ENCODE measurements around the gene CACNA1E. TPM values are rescaled to one million over a fixed set of nuclear protein-coding genes. Genes with fewer than 3 reads are reported as not detected.
A peak's percentile ranks its signal among the peaks of the same experiment; 100 is the strongest.

The CACNA1E gene
- total RNA-seq = 0.06 TPM
- long read RNA-seq = 0 reads

DNA sequence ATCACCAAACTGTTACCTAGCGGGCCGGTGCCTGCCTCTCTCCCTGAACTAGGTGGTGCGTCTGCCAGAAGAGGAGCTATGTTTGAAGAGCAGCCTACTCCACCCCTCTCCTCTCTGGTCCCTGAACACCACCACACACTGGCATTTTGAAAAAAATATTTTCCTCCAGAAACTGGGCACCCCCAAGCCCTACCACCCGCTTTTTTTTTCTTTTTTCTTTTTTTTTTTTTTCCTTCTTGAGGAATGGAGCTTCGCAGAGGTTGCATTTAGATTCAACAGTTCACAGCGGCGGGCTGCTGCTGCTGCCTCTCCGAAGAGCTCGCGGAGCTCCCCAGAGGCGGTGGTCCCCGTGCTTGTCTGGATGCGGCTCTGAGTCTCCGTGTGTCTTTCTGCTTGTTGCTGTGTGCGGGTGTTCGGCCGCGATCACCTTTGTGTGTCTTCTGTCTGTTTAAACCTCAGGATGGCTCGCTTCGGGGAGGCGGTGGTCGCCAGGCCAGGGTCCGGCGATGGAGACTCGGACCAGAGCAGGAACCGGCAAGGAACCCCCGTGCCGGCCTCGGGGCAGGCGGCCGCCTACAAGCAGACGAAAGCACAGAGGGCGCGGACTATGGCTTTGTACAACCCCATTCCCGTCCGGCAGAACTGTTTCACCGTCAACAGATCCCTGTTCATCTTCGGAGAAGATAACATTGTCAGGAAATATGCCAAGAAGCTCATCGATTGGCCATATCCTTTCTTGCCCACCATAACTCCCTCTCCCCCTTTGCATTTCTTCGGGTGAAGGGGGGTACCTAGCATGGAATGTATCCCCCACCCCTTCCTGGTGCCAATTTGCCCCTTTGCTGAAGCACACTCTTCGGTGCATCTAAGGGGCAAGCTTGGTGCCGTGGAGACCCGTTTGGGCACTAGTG lies at the start of gene CACNA1E:
Gene CACNA1E, plus strand, starts transcription at position 233 of the 911 bp plus-strand sequence. Its CDS starts 228 bp downstream, at position 461.
- no peak within 1 kb of the TSS for H3K27ac ChIP-seq
- H3K4me1 ChIP-seq = peaks cover 12% of the 10 kb centered on the region
- no peaks in the 10 kb centered on the region for H3K9me3 ChIP-seq
- ATAC-seq = no peak
- intact Hi-C loops (cut with DNase I) = no loop called here
- H3K36me3 ChIP-seq = no peaks in the 10 kb centered on the region
- TF ChIP-seq, protein P1, sequence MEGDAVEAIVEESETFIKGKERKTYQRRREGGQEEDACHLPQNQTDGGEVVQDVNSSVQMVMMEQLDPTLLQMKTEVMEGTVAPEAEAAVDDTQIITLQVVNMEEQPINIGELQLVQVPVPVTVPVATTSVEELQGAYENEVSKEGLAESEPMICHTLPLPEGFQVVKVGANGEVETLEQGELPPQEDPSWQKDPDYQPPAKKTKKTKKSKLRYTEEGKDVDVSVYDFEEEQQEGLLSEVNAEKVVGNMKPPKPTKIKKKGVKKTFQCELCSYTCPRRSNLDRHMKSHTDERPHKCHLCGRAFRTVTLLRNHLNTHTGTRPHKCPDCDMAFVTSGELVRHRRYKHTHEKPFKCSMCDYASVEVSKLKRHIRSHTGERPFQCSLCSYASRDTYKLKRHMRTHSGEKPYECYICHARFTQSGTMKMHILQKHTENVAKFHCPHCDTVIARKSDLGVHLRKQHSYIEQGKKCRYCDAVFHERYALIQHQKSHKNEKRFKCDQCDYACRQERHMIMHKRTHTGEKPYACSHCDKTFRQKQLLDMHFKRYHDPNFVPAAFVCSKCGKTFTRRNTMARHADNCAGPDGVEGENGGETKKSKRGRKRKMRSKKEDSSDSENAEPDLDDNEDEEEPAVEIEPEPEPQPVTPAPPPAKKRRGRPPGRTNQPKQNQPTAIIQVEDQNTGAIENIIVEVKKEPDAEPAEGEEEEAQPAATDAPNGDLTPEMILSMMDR (IDR thresholded peaks at IDR 0.05) = no peak
- no peak within 1 kb of the TSS for H3K4me3 ChIP-seq
- peaks cover 72% of the 10 kb centered on the region for H3K27me3 ChIP-seq
- no peak for DNase-seq

GRCh38 chr1:181433931-181434330 lies 49.4 kb upstream of the CACNA1E start:
- DNase-seq (no peak), ATAC-seq (peak; percentile 28)
- Histone ChIP-seq H3K27ac (no peak overlapping the region), H3K4me3 (no peak overlapping the region), H3K9me3 (no peaks in the 10 kb centered on the region), H3K4me1 (no peaks in the 10 kb centered on the region), H3K27me3 (peaks cover 4% of the 10 kb centered on the region), H3K36me3 (no peaks in the 10 kb centered on the region)
- TF ChIP-seq, protein P1 (IDR thresholded peaks at IDR 0.05) = no peak
- intact Hi-C loops (cut with DNase I) = no loop called here

GRCh38 chr1:181438013-181438412 lies 45.3 kb upstream of the CACNA1E start:
- H3K27me3 ChIP-seq = no peaks in the 10 kb centered on the region
- no peak overlapping the region for H3K27ac ChIP-seq
- DNase-seq (no peak), ATAC-seq (no peak)
- H3K9me3 ChIP-seq = no peaks in the 10 kb centered on the region
- no peak overlapping the region for H3K4me3 ChIP-seq
- H3K36me3 ChIP-seq = no peaks in the 10 kb centered on the region
- TF ChIP-seq, protein P1 (IDR thresholded peaks at IDR 0.05) = no peak
- intact Hi-C loops (cut with DNase I) = no loop called here
- H3K4me1 ChIP-seq = no peaks in the 10 kb centered on the region

DNA sequence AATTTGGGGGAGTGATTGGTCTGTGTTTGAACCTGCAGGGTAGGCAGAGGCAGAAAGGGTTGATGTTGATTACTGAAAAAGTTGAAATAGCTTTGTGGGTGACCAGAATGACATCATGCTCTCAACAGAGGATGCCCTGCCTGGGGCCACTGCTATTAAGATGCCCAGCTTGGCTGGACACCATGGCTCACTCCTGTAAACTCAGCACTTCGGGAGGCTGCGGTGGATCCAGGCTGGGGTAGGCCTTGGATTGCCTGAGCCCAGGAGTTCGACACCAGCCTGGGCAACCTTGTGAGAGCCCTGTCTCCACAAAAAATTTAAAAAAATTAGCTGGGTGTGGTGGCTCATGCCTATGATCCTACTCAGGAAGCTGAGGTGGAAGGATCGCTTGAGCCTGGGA lies 42.8 kb upstream of the CACNA1E start:
- intact Hi-C loops (cut with DNase I) = no loop called here
- DNase-seq = no peak
- H3K36me3 ChIP-seq = no peaks in the 10 kb centered on the region
- no peak overlapping the region for H3K4me3 ChIP-seq
- H3K27ac ChIP-seq = no peak overlapping the region
- H3K9me3 ChIP-seq = no peaks in the 10 kb centered on the region
- no peaks in the 10 kb centered on the region for H3K4me1 ChIP-seq
- no peaks in the 10 kb centered on the region for H3K27me3 ChIP-seq
- TF ChIP-seq, protein P1 (IDR thresholded peaks at IDR 0.05) = no peak
- no peak for ATAC-seq

DNA sequence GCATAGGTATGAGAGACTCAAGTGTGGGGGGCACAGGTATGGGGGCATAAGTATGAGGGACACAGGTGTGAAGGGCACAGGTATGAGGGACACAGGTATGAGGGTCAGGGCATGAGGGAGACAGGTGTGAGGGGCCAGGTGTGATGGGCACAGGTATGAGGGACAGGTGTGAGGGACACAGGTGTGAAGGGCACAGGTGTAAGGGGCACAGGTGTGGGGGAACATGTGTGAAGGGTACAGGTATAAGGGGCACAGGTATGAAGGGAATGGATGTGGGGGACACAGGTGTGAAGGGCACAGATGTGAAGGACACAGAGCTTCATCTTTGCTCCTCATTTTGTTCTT lies 41.2 kb upstream of the CACNA1E start:
- H3K27ac ChIP-seq = no peak overlapping the region
- H3K27me3 ChIP-seq = no peaks in the 10 kb centered on the region
- H3K4me1 ChIP-seq = no peaks in the 10 kb centered on the region
- TF ChIP-seq, protein P1 (IDR thresholded peaks at IDR 0.05) = no peak
- no peak overlapping the region for H3K4me3 ChIP-seq
- intact Hi-C loops (cut with DNase I) = no loop called here
- H3K9me3 ChIP-seq = no peaks in the 10 kb centered on the region
- peak; percentile 44 for ATAC-seq
- no peak for DNase-seq
- H3K36me3 ChIP-seq = no peaks in the 10 kb centered on the region
